ENCODE data around the gene RAD1.

The RAD1 gene

DNA sequence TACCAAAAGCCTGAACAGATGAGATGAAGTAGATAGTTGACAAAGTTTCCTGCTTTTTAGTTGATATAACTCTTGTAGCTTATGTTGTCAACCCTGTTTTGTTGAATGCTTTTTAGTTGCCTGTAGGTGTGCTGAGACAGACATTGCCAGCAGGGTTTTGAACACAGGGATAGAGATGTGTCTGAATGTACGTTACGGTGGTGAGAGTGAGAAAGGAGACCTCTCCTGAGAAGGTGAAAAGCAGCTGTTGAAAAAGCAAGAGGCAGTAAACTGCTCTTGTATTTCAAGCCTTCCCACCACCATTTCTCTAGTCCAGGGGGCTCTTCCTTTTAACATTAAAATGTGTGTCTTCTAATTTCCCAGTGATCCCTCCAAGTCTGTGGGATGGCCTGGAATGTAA lies 28.7 kb upstream of the RAD1 start:
- DNase-seq (ENCODE audit: low read depth, low spot score), result no peak
- no peak overlapping the region for H3K4me3 ChIP-seq (ENCODE audit: low read depth, low read length)
- no peak for TF ChIP-seq CTCF (IDR thresholded peaks at IDR 0.05; ENCODE audit: insufficient read depth, low read length, missing control alignments)
- POLR2A ChIA-PET, result no interaction called here
- CTCF ChIA-PET, result interaction anchor here (0.9 to 2.4 kb wide), 3 partner anchors 14 to 58 kb away, joined by 3 to 9 read pairs (median 4); no protein-coding TSS in a partner anchor

GRCh38 chr5:34941936-34942335 lies 26.6 kb upstream of the RAD1 start:
- CTCF ChIA-PET, result interaction anchor here (0.7 kb wide), 1 partner anchor 61 kb away, joined by 3 read pairs; no protein-coding TSS in a partner anchor
- POLR2A ChIA-PET, result no interaction called here
- no peak for DNase-seq (ENCODE audit: low read depth, low spot score)
- no peak for TF ChIP-seq CTCF (IDR thresholded peaks at IDR 0.05; ENCODE audit: insufficient read depth, low read length, missing control alignments)
- H3K4me3 ChIP-seq (ENCODE audit: low read depth, low read length), result no peak overlapping the region

- no peak for DNase-seq (ENCODE audit: low read depth, low spot score)
- no peak for TF ChIP-seq CTCF (IDR thresholded peaks at IDR 0.05; ENCODE audit: insufficient read depth, low read length, missing control alignments)
- ChIA-PET CTCF (no interaction called here), POLR2A (no interaction called here)
- H3K4me3 ChIP-seq (ENCODE audit: low read depth, low read length), result no peak overlapping the region
Measured at GRCh38 chr5:34932947-34933346, 17.6 kb upstream of the RAD1 start.

DNA sequence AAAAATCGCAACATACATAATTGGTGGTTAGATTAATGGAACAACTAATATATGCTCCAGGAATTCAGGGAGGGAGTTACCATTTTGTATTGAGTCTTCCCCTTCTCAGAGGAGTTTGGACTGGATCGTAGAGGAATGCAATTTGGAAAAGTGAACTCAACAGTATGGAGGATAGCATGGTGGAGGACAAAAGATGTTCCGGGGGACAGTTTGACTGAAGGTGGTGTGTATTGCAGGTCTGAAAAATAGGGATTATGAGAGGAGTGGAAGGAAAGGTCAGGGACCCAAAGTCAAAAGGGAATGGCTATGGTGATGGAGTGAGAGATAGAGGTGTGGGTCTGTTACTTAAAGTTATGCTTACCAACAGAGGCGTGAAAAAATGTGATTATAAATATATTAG lies 15.6 kb upstream of the RAD1 start:
- no peak for TF ChIP-seq CTCF (IDR thresholded peaks at IDR 0.05; ENCODE audit: insufficient read depth, low read length, missing control alignments)
- no peak for DNase-seq (ENCODE audit: low read depth, low spot score)
- peak overlapping the region; percentile 91 for H3K4me3 ChIP-seq (ENCODE audit: low read depth, low read length)
- CTCF ChIA-PET, result interaction anchor here (1.0 to 2.5 kb wide), 3 partner anchors 14 to 445 kb away, joined by 3 to 15 read pairs (median 9); partner anchors contain the start of genes BRIX1 and RAD1
- POLR2A ChIA-PET, result interaction anchor here (1.1 kb wide), 1 partner anchor 15 kb away, joined by 3 read pairs; the partner anchor contains the start of genes BRIX1 and RAD1

DNA sequence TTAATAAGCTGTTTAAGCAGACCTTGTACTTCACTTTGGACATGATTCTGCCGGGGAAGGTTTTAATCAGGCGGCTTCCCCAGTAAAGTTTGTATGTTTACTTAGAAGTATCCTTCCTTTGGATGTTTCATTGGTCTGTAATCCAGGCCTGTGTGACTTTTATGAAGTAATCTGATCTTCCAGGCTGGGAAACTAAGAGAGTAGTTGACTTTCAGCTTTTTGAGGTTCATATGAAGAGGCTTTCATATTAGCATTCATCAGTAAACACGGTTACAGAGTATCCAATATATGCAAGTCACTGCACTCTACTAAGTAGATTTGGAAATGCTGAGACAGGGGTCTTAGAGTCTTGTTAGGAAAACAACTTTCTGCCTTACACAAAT lies 15.1 kb upstream of the RAD1 start:
- ChIA-PET CTCF (interaction anchor here (0.9 to 2.5 kb wide), 5 partner anchors 8 to 444 kb away, joined by 3 to 15 read pairs (median 3); partner anchors contain the start of genes BRIX1 and RAD1), POLR2A (interaction anchor here (1.1 to 2.1 kb wide), 4 partner anchors 8 to 107 kb away, joined by 3 to 8 read pairs (median 4); partner anchors contain the start of genes BRIX1 and RAD1)
- no peak for TF ChIP-seq CTCF (IDR thresholded peaks at IDR 0.05; ENCODE audit: insufficient read depth, low read length, missing control alignments)
- no peak for DNase-seq (ENCODE audit: low read depth, low spot score)
- H3K4me3 ChIP-seq (ENCODE audit: low read depth, low read length), result peak overlapping the region; percentile 91

GRCh38 chr5:34929720-34930461 lies 14.6 kb upstream of the RAD1 start:
- ChIA-PET CTCF (interaction anchor here (0.9 to 2.5 kb wide), 6 partner anchors 9 to 444 kb away, joined by 3 to 15 read pairs (median 3); partner anchors contain the start of genes BRIX1 and RAD1), POLR2A (interaction anchor here (0.7 to 2.1 kb wide), 6 partner anchors 9 to 107 kb away, joined by 3 to 8 read pairs (median 3); partner anchors contain the start of genes BRIX1 and RAD1)

More at GRCh38 chr5:34929720-34930461, 14.6 kb upstream of the RAD1 start:
- H3K4me3 ChIP-seq (ENCODE audit: low read depth, low read length), result peak overlapping the region; percentile 91
- DNase-seq (ENCODE audit: low read depth, low spot score), result no peak
- TF ChIP-seq CTCF (IDR thresholded peaks at IDR 0.05; ENCODE audit: insufficient read depth, low read length, missing control alignments), result no peak
